IMR-90 (cell line): Measurements from ENCODE around the gene NDST1. TPM values are rescaled to one million over a fixed set of nuclear protein-coding genes. Genes with fewer than 3 reads are reported as not detected.

ENCODE experiments used
- ATAC-seq: fragments of 200-7000 bp; cut with Tn5 transposase; 2 replicates; pipeline ENCODE4 v1.9.1; 2020; ENCODE audit warnings: low read depth, mild to moderate bottlenecking, moderate library complexity
- BruUV-seq: library from RNA; stranded (reverse); fragments of 400-500 nt; replicated peaks from 2 replicates; lab custom pipeline; 2021; lab: Mats Ljungman, UMichigan
- CTCF ChIA-PET: fragments of 300-600 bp; formaldehyde crosslinking; extraction: SDS; loops from one replicate; lab custom pipeline; 2021; ENCODE audit warnings: antibody characterized with exemption; lab: Yijun Ruan, JAX
- POLR2A ChIA-PET: fragments of 300-600 bp; sonication (Branson Sonifier 250); formaldehyde crosslinking; loops from one replicate; lab custom pipeline; 2022; ENCODE audit warnings: antibody characterized with exemption; ENCODE audit not compliant: unreplicated experiment; lab: Charles Lee
- DNase-seq: peaks from one replicate; pipeline ENCODE4 v3.0.0; 2013
- H2AFZ ChIP-seq: replicated peaks from 2 replicates; pipeline ENCODE3; 2013; ENCODE audit warnings: low read length, mild to moderate bottlenecking; ENCODE audit not compliant: poor library complexity
- H2AK5ac ChIP-seq: 2 replicates; pipeline ENCODE4 v1.6.1; 2013; ENCODE audit warnings: low read depth, low read length, inconsistent platforms
- H2AK9ac ChIP-seq: replicated peaks from 2 replicates; pipeline ENCODE3; 2013; ENCODE audit warnings: mild to moderate bottlenecking, low read depth, low read length, moderate library complexity; ENCODE audit not compliant: poor library complexity
- H2BK120ac ChIP-seq: 2 replicates; pipeline ENCODE4 v1.6.1; 2013; ENCODE audit warnings: low read depth, low read length, inconsistent platforms
- H2BK15ac ChIP-seq: 3 replicates; pipeline ENCODE4 v1.6.1; 2013; ENCODE audit warnings: low read depth, low read length, inconsistent platforms
- H2BK20ac ChIP-seq: 2 replicates; pipeline ENCODE4 v1.6.1; 2013; ENCODE audit warnings: low read depth, mild to moderate bottlenecking, inconsistent platforms, low read length, moderate library complexity
- H2BK5ac ChIP-seq: 2 replicates; pipeline ENCODE4 v1.6.1; 2013; ENCODE audit warnings: mild to moderate bottlenecking, low read depth, low read length, inconsistent platforms; ENCODE audit not compliant: poor library complexity, severe bottlenecking
- H3K14ac ChIP-seq: replicated peaks from 2 replicates; pipeline ENCODE4 v1.6.1; 2013; ENCODE audit warnings: low read depth, low read length, inconsistent platforms
- H3K18ac ChIP-seq: 2 replicates; pipeline ENCODE4 v1.6.1; 2013; ENCODE audit warnings: low read depth, low read length, control low read depth
- H3K23ac ChIP-seq: 2 replicates; pipeline ENCODE4 v1.6.1; 2013; ENCODE audit warnings: low read depth, low read length, inconsistent platforms
- H3K27ac ChIP-seq: 2 replicates; pipeline ENCODE4 v1.5.1; 2013; ENCODE audit warnings: mild to moderate bottlenecking, control low read depth, low read length; ENCODE audit not compliant: insufficient read depth
- H3K27me3 ChIP-seq: 2 replicates; pipeline ENCODE4 v1.6.1; 2013; ENCODE audit warnings: low read length; ENCODE audit not compliant: control insufficient read depth, insufficient read depth
- H3K36me3 ChIP-seq: 2 replicates; pipeline ENCODE4 v1.6.1; 2013; ENCODE audit warnings: low read length, mixed read lengths; ENCODE audit not compliant: control insufficient read depth, insufficient read depth
- H3K4ac ChIP-seq: 2 replicates; pipeline ENCODE4 v1.6.1; 2013; ENCODE audit warnings: low read depth, low read length, inconsistent platforms
- H3K4me1 ChIP-seq: 2 replicates; pipeline ENCODE4 v1.6.1; 2013; ENCODE audit warnings: low read length, mixed read lengths; ENCODE audit not compliant: control insufficient read depth, insufficient read depth
- H3K4me2 ChIP-seq: 2 replicates; pipeline ENCODE4 v1.6.1; 2013; ENCODE audit warnings: low read depth, mild to moderate bottlenecking, control low read depth, low read length, moderate library complexity
- H3K4me3 ChIP-seq: 2 replicates; pipeline ENCODE4 v1.5.1; 2013; ENCODE audit warnings: low read depth, mild to moderate bottlenecking, control low read depth, low read length, moderate library complexity; ENCODE audit not compliant: insufficient read depth
- H3K56ac ChIP-seq: 2 replicates; pipeline ENCODE4 v1.6.1; 2013; ENCODE audit warnings: low read length, inconsistent platforms; ENCODE audit not compliant: insufficient read depth; ENCODE audit errors: extremely low read depth
- H3K79me1 ChIP-seq, 2 experiments: 2 replicates each; pipeline ENCODE4 v1.6.1; 2013; ENCODE audit warnings: low read length in 2 of 2, inconsistent platforms in 1 of 2, low read depth in 1 of 2
- H3K9ac ChIP-seq: 2 replicates; pipeline ENCODE4 v1.6.1; 2013; ENCODE audit warnings: low read depth, low read length, control low read depth
- H3K9me1 ChIP-seq: 2 replicates; pipeline ENCODE4 v1.6.1; 2013; ENCODE audit warnings: low read length, inconsistent platforms; ENCODE audit not compliant: insufficient read depth
- H3K9me3 ChIP-seq: 2 replicates; pipeline ENCODE4 v1.6.1; 2013; ENCODE audit warnings: low read length; ENCODE audit not compliant: control insufficient read depth, insufficient read depth
- H4K20me1 ChIP-seq: 2 replicates; pipeline ENCODE4 v1.6.1; 2013; ENCODE audit warnings: low read length, inconsistent platforms; ENCODE audit not compliant: insufficient read depth
- H4K5ac ChIP-seq: 2 replicates; pipeline ENCODE4 v1.6.1; 2013; ENCODE audit warnings: mild to moderate bottlenecking, low read depth, low read length, control low read depth
- H4K8ac ChIP-seq, 2 experiments: 2 replicates each; pipeline ENCODE4 v1.6.1; 2013; ENCODE audit warnings: low read depth in 2 of 2, low read length in 2 of 2, control low read depth in 1 of 2, inconsistent platforms in 1 of 2
- H4K91ac ChIP-seq: 2 replicates; pipeline ENCODE4 v1.6.1; 2013; ENCODE audit warnings: low read depth, low read length, inconsistent platforms; ENCODE audit not compliant: insufficient read depth
- CEBPB ChIP-seq: IDR thresholded peaks from 2 replicates; pipeline ENCODE4 v1.6.1; 2012; ENCODE audit warnings: low read depth, low read length, improper control_type of control experiment
- NFE2L2 ChIP-seq: fragments of 150-350 bp; IDR thresholded peaks from 2 replicates; pipeline ENCODE4 v1.6.1; 2016; ENCODE audit warnings: low read depth, mild to moderate bottlenecking, low read length
- RAD21 ChIP-seq: IDR thresholded peaks from 2 replicates; pipeline ENCODE4 v1.6.1; 2012; ENCODE audit warnings: low read length, improper control_type of control experiment
- WGBS, 2 experiments: methylation state at CpG; one replicate each; pipeline versions ENCODE4 v1.1.5 to v1.1.7; 2013; ENCODE audit warnings: missing lambda C conversion rate in 2 of 2; ENCODE audit not compliant: insufficient read length in 1 of 2; ENCODE audit errors: extremely low coverage in 2 of 2; 5-methylcytosine and 5-hydroxymethylcytosine counted together
- dilution Hi-C: fragments of 300-500 bp; cut with HindIII; formaldehyde crosslinking; loops from one replicate; pipeline ENCODE4 v1.14.3; 2018; ENCODE audit warnings: low sequenced_read_pairs; ENCODE audit not compliant: unreplicated experiment
- in situ Hi-C: fragments of 300-500 bp; cut with MboI; formaldehyde crosslinking; loops from 3 replicates; pipeline ENCODE4 v1.14.3; 2019; ENCODE audit warnings: low sequenced_read_pairs, inconsistent platforms, mixed read lengths
- intact Hi-C: fragments of 100-400 bp; cut with micrococcal nuclease; formaldehyde crosslinking; loops from 2 replicates; pipeline ENCODE4 v1.10.0; 2022
- polyA plus RNA-seq, 3 experiments: library from polyadenylated mRNA; depleted of rRNA; stranded (reverse); fragments of >200 nt; gene quantifications; 2 replicates each; pipeline ENCODE4 v1.2.3, GENCODE V29; 2012; ENCODE audit warnings: low replicate concordance in 1 of 3
- total RNA-seq: library from RNA; depleted of rRNA; stranded (reverse); fragments of >200 nt; gene quantifications from 2 replicates; pipeline ENCODE4 v1.2.3, GENCODE V29; 2012; rRNA removed
- TF ChIP-seq, protein P1 (sequence below): fragments of 150-350 bp; IDR thresholded peaks from 2 replicates; pipeline ENCODE4 v1.6.1; 2016; ENCODE audit warnings: low read depth, mild to moderate bottlenecking, low read length, moderate library complexity, borderline replicate concordance

NDST1 gene
- total and polyA plus RNA-seq, 2 of the 4 experiments (the other 2 are of a cell fraction) = 30.5 to 80.4 TPM

- Histone ChIP-seq H3K4me3 (no peak overlapping the region), H2BK120ac (no peak overlapping the region), H4K20me1 (no peaks in the 10 kb centered on the region), H3K4ac (no peak overlapping the region), H2BK5ac (no peak overlapping the region), H4K91ac (no peak overlapping the region), H3K4me2 (no peak overlapping the region), H2AK9ac (no peak overlapping the region), H3K9me1 (no peaks in the 10 kb centered on the region), H3K27ac (no peak overlapping the region), H3K27me3 (peaks cover 5% of the 10 kb centered on the region), H2AFZ (no peak overlapping the region), H4K5ac (no peak overlapping the region), H3K23ac (no peak overlapping the region), H3K14ac (no peak overlapping the region), H2BK15ac (no peak overlapping the region), H2BK20ac (no peak overlapping the region), H3K9me3 (no peaks in the 10 kb centered on the region), H3K56ac (no peak overlapping the region), H3K18ac (no peak overlapping the region), H4K8ac (no peak overlapping the region), H2AK5ac (no peak overlapping the region), H3K36me3 (no peaks in the 10 kb centered on the region), H3K4me1 (no peaks in the 10 kb centered on the region), H3K79me1 (no peaks in the 10 kb centered on the region), H3K9ac (no peak overlapping the region)
- intact Hi-C loops (no loop called here), in situ Hi-C loops (no loop called here), dilution Hi-C loops (no loop called here)
- ATAC-seq (no peak), DNase-seq (no peak)
- WGBS, 2 experiments = 86% methylated on average over 3 of the region's 6 CpGs; no CpG with 5 or more reads in 1 of the 2 experiments
- BruUV-seq = no TSS peak
- ChIA-PET CTCF (no interaction called here), POLR2A (no interaction called here)
- TF ChIP-seq CEBPB (no peak), NFE2L2 (no peak), RAD21 (no peak)
- TF ChIP-seq, protein P1, sequence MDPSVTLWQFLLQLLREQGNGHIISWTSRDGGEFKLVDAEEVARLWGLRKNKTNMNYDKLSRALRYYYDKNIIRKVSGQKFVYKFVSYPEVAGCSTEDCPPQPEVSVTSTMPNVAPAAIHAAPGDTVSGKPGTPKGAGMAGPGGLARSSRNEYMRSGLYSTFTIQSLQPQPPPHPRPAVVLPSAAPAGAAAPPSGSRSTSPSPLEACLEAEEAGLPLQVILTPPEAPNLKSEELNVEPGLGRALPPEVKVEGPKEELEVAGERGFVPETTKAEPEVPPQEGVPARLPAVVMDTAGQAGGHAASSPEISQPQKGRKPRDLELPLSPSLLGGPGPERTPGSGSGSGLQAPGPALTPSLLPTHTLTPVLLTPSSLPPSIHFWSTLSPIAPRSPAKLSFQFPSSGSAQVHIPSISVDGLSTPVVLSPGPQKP = no peak
Measured at GRCh38 chr5:150607105-150607504, 99.2 kb downstream of the NDST1 start.

Other genes with a start within 250 kb of the NDST1 start
- gene CAMK2A, start 218.4 kb upstream of the NDST1 start, total RNA-seq = under 0.01 and 0.18 TPM in 2 replicates
- 0.17 and 0.19 TPM in 2 replicates for gene CAMK2A, start 218.4 kb upstream of the NDST1 start, polyA plus RNA-seq (2012; rRNA removed)
- 15.0 and 15.2 TPM in 2 replicates for gene ARSI, start 205.2 kb upstream of the NDST1 start, total RNA-seq
- 14.8 and 15.5 TPM in 2 replicates for gene ARSI, start 205.2 kb upstream of the NDST1 start, polyA plus RNA-seq (2012; rRNA removed)
- gene TCOF1, start 150.4 kb upstream of the NDST1 start, total RNA-seq = 18.3 and 19.7 TPM in 2 replicates
- 18.2 and 18.8 TPM in 2 replicates for gene TCOF1, start 150.4 kb upstream of the NDST1 start, polyA plus RNA-seq (2012; rRNA removed)
- gene CD74, start 95.2 kb upstream of the NDST1 start, total RNA-seq = 0.18 and 0.28 TPM in 2 replicates
- gene CD74, start 95.2 kb upstream of the NDST1 start, polyA plus RNA-seq (2012; rRNA removed) = 1.1 and 1.5 TPM in 2 replicates
- gene RPS14, start 58.4 kb upstream of the NDST1 start, total RNA-seq = 7,310 and 7,583 TPM in 2 replicates
- gene RPS14, start 58.4 kb upstream of the NDST1 start, polyA plus RNA-seq (2012; rRNA removed) = 6,296 and 6,747 TPM in 2 replicates
- 3.0 and 3.1 TPM in 2 replicates for gene SYNPO, start 132.5 kb downstream of the NDST1 start, total RNA-seq
- gene SYNPO, start 132.5 kb downstream of the NDST1 start, polyA plus RNA-seq (2012; rRNA removed) = 22.6 and 24.8 TPM in 2 replicates
- gene MYOZ3, start 153.1 kb downstream of the NDST1 start, total RNA-seq = under 0.01 TPM in 2 replicates
- gene MYOZ3, start 153.1 kb downstream of the NDST1 start, polyA plus RNA-seq (2012; rRNA removed) = 0.24 TPM in 2 replicates
- 26.2 and 33.1 TPM in 2 replicates for gene RBM22, start 192.9 kb downstream of the NDST1 start, total RNA-seq
- 30.2 and 34.2 TPM in 2 replicates for gene RBM22, start 192.9 kb downstream of the NDST1 start, polyA plus RNA-seq (2012; rRNA removed)